GM20431 (cell line): ENCODE results near the gene GNLY.

Experiments used
- in situ Hi-C: fragments of 300-500 bp; cut with MseI, MboI; formaldehyde crosslinking; loops from one replicate; pipeline ENCODE4 v1.15.0; 2020; ENCODE audit warnings: low sequenced_read_pairs; ENCODE audit not compliant: unreplicated experiment

Gene GNLY

DNA sequence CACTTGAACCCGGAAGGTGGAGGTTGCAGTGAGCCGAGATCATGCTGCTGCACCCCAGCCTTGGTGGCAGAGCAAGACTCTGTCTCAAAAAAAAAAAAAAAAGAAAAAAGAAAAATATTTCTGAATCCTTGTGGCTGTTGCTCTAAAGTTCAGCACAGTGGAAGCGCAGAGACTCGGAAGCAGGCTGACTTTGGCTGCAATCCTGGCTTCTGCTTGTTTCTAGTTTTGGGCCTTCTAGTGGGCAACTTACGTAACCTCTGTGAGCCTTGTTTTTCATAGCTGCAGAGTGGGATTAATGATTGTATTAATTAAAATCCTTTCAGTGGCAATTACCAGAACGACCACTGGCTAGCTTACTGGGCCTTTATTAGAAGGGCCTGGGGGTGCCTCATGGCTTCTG lies 28.4 kb downstream of the GNLY start:
- in situ Hi-C loops, result loop anchor here (5.0 kb wide), 1 partner anchor 95 kb away; no protein-coding TSS in a partner anchor

DNA sequence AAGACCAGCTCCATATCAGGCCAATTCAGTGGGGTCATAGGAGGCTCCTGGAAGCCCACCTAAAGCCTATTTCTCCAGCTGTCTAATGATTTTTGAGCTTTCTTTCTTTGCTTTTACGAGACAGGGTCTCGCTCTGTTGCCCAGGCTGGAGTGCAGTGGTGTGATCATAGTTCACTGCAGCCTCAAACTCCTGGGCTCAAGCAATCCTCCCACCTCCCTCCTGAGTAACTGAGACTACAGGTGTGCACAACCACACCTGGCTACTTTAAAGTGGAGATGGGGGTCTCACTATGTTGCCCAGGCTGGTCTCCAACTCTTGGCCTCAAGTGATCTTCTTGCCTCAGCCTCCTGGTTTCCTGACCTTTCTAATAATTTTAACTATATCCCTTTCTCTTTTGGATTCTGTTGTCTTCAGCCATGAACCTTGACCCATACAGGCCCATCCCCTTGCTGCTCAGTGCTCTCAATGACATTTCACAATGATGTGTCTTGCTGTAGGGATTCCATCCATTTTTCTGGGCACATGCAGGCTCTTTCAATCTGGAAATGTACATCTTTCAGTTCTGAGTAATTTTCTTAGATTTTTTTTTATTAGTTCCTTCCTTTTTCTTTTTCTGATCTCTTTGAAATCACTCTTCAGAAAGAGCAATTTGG lies 29.7 kb downstream of the GNLY start:
- in situ Hi-C loops, result loop anchor here (5.0 kb wide), 1 partner anchor 93 kb away; no protein-coding TSS in a partner anchor

DNA sequence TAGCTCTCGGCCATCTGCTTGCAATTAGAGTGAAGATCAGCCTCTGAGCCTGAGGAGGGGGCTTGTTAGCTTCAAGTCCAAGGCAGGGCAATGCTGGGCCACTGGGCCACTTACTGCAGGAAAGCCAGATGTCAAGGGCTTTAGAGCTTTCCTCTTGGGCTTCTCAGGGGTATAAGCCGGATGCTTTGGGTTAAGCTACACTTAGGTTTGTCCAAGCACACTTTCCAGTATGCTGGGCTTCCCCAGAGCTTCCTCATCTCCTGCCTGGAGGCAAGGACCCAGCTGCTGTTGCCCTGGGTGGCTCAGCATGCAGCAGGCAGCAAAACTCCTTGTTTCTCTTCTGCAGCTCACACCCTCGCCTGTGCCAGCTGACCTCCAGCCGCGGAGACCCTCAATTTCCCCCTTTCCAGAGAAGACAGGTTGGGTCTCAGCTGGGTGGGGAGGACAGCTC lies 30.6 kb downstream of the GNLY start:
- in situ Hi-C loops, result loop anchor here (5.0 kb wide), 1 partner anchor 93 kb away; no protein-coding TSS in a partner anchor

DNA sequence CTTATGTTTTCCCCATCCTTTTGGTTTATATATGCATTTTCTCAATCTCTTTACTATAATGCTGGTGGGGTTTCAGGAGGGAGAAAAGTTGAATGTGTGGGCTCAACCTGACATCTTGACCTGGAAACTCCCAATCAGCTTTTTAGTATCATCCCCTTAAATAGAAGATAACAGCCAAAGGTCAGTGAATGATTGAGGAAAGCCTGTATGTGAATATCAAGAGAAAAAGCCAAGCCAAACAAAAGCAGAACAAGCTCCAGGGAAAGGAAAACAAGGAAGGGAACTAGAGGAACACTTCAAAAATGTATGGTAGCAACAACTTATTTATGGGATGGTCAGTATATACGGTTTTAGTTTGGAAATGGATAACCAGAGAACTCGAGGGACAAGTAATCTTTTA lies 31.3 kb downstream of the GNLY start:
- in situ Hi-C loops, result no loop called here

DNA sequence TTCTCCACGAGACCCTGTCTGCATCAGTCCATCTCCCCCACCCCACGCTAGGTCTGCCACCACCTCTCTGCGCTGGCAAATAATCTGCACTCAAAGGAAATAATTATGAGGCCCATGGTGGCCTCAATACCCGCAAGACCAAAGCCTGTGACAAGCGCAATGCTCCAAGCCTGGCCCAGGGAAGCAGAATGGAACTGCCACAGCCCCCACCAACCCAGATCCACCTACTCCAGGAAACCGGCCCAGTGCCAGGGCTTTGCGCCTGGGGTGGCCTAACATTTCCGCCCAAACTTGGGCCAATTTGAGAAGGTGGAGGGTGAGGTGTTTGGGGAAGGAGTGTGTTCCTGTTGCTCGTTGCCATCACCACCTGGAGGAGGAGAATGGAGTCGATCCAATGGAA lies 33.6 kb downstream of the GNLY start:
- in situ Hi-C loops, result no loop called here

DNA sequence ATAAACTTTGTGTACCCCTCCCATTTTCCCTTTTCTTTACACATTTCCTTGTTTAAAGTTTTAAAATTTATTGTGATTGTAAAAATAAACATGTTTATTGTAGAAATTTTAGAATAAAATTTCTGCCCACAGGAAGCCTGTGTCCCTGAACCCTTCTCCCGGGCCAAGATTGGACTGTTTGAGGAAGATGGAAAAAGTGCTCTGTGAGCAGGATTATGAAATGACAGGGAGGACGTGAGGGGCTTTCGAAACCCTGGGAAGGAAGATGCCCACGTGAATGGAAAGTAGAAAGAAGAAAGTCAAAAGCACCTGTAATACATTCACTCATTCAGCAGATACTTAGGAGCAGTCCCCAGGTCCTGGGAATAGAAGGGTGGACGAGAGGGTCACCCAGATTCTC lies 34.2 kb downstream of the GNLY start:
- in situ Hi-C loops, result no loop called here

DNA sequence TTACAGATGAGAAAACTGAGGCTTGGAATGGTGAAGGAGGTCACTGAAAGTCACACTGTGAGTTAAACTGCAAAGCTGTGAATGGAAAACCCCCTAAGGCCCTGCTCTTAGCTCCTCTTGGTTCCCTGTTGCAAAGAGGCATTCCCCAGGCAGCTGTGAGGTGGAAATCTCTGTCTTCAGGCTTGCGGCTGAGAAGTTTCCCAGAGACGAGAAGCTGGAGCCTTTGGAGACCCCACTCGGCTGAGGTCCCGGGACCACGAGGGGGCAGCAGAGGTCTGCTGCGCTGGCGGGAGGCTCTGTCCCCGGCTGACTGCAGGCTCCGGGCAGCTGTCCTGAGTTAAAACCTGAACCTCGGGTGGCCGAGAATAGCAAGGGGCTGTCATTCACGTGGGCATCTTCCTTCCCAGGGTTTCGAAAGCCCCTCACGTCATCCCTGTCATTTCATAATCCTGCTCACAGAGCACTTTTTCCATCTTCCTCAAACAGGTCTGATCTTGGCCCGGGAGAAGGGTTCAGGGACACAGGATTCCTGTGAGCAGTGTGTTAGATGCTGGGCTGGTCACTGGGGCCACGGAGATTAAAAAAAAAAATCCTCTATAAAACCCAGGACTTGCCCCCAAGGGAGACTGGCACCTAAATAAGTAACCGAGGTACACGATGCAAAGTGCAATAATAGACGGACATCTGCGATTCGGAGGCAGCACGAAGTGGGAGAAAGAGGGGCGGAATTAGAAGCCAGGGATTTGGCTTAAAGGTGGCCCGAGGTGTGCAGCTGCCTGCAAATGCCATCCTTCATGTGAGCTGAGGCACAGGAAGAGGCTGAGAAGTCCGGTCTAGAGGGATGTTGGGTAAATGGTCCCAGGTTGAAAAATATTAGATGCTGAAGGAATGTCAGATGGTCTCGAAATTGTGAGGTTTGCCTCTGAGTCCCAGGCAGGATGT lies 35.0 kb downstream of the GNLY start:
- in situ Hi-C loops, result no loop called here

DNA sequence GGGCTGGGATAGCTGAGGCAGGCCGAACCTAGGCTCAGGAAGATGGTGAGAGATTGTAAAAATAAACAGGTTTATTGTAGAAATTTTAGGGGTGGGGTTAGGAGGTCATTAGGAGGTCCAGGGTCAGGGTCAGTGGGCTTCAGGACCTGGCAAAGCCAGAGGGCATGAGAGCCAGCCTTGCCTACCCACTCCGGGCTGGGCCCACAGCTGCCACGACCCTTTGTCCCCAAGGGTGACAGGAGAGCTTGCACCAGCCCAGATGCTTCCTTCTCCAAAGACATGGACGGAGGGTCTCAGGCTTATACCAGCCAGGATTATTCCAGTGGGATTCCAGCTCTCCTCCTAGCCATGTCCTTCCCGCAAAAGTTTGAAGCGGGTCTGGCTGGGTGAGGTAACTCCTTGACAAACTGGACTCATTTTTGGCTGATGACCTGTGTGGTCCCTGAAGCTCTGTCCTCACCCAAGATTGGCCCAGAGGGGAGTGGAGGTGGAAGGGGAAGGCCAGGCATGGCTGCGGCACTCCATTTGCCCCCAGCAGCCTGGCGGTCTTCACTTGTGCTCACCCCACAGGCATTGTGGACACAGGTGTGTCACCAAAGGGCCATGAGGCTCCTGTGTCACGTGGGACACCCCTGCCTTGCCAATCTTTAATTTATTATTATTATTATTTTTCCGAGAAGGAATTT lies 35.8 kb downstream of the GNLY start:
- in situ Hi-C loops, result no loop called here

DNA sequence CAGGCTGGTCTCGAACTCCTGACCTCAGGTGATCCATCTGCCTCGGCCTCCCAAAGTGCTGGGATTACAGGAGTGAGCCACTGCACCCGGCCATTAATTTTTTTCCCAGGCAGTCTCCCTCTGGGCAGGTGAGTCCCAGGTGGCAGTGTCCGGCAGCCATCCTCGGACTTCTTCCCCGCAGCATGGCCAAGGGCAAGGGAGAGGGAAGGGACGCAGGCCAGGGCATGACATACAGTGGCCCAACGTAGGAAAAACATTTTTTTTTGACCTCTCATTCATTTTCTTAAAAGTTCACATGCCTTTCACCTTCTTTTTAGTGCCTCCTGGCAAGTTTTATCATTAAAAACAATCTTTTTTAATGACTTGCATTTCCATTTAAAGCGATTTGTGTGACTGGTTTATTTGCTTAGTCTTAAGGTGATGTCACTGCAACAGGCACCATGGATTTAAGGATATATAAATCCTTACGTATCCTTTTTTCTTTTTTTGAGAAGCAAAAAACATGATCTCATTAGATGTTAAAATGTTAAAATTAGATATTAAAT lies 36.6 kb downstream of the GNLY start:
- in situ Hi-C loops, result no loop called here

DNA sequence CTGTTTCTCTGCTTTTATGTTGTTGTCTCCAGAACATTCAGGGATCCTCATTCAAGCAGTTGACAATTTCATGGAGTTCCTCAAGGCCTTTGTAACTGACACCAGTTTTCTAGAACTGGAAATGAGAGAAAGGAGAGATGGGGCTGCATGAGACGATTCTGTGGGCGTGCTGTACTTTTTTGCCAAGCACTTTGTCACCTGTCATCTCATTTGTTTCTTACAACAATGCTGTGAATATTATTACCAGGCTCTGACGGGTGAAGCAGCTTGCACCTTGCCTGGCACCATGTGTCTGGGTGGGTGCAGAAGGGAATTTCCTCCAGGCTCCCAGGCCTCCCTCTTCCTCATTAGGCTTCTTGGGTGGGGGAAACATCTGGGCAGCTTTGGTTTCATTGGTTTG lies 37.4 kb downstream of the GNLY start:
- in situ Hi-C loops, result no loop called here

DNA sequence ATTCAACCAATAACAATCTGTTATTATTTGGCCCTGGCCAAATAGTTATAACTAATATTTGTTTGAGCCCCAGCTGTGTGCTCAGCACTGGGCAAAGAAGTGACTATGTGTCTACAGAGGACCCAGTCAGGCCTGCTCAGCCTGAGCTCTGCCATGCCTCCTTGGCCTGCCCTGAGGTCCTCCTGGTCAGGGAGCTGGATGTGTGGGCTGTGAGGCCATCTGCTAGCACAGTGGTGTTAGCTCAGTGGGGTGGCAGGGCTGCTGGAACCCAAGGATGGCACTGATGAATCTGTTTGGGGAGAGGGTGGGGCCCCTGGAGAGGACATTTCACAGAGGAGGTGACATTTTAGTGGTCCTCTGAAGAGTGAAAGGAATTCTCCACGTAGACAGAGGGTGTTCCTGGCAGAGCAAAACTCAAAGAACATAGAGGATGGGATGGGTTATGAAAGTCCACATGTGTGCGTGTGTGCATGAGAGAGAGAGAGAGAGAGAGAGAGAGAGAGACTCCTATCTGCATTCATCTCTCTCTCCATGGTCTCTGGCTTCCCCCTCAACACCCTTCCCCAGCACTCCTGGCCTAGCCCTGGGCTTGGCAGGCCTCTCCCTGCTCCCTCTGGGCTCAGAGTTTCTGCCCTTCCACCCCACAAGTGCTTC lies 38.4 kb downstream of the GNLY start:
- in situ Hi-C loops, result no loop called here

DNA sequence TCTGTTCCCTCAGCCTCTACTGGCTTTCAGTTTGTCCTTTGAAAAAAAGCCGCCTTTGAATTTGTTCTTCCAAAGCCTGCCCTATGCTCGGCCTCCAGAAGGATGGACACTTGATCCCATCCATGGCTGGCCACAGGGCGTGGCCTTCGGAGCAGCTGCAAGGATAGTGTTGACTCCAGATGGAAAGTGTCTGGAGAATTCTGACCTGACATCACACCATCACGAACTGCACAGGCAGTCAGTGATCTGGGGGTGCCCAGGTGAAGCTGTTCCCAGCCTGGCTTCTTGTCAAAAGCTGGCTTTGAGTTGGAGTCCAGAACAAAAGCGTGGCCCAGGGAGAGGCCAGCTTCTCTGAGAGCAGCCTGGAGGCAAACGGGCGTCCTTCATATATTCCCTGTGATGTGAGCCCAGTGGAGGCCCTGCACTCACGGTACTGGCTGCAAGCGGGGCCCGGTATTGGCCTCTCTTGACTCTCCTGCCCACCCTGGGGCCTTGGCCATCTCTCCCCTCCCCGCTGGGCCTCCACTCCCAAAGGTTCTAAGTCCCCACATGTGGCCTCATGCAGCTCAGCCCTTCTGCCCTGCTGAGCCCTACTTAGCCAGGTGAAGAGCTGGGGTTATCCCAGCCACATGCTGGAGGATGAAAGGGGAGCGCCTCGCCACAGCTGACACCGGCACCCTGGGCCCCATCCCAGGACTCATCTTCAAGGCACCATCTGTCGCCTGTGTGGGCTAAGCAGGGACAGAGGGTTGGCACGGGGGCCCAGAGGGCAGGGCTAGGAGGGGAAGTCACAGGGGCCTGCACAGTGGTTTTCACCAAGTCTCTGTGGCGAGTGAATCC lies 39.2 kb downstream of the GNLY start:
- in situ Hi-C loops, result no loop called here

DNA sequence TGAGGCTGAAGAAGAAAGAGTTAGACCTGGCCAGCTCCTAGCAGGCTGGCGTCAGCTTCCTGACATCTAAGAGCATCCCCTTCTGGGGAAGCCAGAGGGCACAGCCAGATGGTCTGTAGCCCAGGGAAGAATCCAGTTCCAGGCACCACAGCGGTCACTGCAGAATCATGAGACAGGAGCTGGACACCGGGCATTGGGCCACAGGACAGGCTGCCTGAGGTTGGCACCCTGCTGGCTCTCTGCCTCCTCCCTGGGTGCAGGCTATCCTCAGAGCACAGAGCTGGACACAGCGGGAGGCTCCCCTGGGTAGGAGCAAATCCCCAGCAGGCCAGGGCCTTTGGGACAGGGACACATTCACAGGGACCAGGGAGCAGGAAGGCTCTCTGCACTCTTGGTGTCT lies 39.9 kb downstream of the GNLY start:
- in situ Hi-C loops, result no loop called here

DNA sequence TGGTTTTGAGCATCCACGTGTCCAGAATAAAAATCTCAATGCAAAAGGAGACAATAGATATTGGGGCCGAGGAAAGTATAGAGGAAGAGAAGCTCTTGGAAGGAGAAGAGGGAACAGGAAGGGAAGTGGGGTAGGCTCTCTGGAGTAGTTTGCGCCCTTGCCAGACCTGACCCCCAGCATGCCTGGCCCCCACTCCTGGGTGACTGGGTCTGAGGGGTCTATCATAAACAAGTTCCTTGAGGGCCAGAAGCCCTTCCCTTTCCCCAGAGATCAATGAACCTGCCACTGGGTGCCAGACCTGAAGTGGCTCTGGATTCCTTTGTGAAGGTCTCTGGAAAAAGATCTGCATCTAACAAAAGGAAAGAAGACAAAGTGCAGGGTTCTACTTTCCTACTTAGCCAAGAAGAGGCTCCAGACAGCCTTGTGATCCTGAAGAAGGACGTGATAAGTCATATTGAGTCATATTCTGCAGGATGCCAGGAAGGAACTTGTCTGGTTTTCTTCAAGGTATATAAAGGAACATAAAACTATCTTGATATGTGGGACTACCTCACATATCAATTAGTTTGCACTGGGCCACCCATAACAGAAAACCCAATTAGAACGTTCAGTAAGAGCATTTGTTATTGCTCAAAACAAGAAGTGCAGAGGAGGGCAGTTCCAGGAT lies 40.9 kb downstream of the GNLY start:
- in situ Hi-C loops, result no loop called here

DNA sequence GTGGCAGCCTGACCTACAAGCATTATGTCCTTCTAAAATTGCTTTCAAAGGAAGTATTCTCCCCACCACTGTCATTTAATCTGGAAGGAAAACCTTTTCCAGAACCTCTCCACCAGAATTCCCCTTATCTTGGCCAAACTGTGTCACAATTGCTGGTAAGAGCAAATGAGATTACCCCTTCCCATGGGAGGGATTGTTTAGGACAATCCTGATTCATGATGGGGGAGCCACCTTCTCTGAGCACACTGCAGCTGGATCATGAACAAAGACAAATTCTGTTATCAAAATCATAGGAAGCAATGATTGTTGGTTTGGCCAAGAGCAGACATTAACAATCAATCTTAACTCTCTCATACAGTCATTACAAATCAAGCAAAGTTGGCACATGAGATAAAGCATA lies 41.5 kb downstream of the GNLY start:
- in situ Hi-C loops, result no loop called here

DNA sequence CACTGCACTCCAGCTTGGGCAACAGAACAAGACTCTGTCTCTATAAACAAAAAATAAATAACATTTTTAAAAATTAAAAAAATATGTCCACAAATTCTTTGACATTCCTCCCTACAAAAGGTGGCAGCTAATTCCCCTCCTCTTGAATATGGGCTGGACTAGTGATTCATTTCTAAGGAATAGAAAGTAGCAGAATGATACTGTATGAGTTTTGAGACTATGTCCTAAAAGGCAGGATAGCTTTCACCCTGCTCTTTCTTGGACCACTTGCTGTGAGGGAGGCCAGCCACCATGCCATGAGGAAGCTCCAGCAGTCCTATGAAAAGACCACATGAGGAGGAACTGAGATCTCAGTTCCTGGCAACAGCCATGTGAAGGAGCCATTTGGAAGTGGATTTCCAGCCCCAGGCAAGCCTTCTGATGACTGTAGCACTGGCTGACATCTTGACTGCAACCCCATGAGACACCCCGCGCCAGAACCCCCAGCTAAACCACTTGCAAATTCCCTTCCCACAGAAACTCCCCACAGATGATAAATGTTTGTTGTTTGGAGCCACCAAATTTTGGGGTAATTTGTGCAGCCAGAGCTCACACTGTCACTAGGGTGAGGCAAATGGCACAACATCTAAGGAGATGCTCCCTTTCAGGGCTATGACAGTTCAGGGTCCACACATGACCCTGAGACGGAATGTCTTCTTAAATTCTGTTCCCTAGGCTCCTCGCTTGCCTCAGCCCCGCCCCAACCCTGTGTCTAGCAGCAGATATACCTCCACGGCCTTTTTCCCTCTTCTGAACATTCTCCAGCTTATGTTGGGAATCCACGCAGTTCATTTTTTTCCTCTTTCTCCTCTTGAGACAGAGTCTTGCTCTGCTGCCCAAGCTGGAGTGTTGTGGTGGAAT lies 42.5 kb downstream of the GNLY start:
- in situ Hi-C loops, result no loop called here

DNA sequence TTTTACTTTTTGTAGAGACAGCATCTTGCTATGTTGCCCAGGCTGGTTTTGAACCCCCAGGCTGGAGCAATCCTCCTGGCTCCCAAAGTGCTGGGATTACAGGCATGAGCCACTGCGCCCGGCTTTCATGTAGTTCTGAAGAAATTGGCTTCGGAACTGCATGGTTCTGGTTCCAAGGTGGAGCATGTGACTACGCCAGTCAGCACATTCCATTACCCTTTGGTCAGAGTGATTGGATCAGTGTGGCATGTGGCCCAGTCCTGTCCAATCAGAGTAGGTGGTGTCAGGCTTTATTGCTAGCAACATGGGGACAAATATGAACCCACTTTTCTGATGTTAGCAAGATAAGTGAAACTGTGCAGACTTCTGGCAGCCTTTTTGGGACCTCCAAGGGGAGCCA lies 43.3 kb downstream of the GNLY start:
- in situ Hi-C loops, result no loop called here

DNA sequence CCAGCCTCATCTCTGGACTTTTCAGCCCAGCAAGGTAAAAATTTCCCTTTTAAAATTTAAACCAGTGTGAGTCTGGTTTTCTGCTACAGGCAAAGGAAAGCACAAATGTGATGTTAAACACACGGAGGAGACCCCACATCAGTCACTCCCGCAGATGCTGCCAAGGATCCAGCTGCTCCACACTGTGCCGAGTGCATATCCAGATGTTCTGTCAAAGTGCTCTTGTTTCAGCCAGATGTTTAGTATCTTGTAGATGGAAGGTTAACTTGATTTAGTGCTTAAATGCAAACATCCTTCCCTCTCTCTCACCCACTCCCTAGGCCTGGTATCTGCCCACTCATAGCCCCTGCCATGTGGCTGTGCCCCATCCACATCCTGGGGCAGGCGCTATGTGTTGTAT lies 43.8 kb downstream of the GNLY start:
- in situ Hi-C loops, result no loop called here
